ENCODE results near the gene FBLIM1.

- no peak for TF ChIP-seq CTCF (IDR thresholded peaks at IDR 0.05; ENCODE audit: low read depth, low read length)
- TF ChIP-seq POLR2A (IDR thresholded peaks at IDR 0.05; ENCODE audit: extremely low read depth, insufficient read length), result no peak
- TF ChIP-seq MYC (IDR thresholded peaks at IDR 0.05; ENCODE audit: low read depth, low read length), result no peak
- no peak for TF ChIP-seq MAX (IDR thresholded peaks at IDR 0.05; ENCODE audit: low read depth, low read length)
Measured at GRCh38 chr1:15737324-15738319, 21.0 kb upstream of the FBLIM1 start.
